Ramos (cell line): ENCODE data around the gene POLR3A.

Source experiments
- in situ Hi-C: fragments of 300-500 bp; cut with MboI; formaldehyde crosslinking; loops from one replicate; pipeline ENCODE4 v1.14.3; 2022; ENCODE audit warnings: low sequenced_read_pairs; ENCODE audit not compliant: unreplicated experiment

Gene POLR3A

DNA sequence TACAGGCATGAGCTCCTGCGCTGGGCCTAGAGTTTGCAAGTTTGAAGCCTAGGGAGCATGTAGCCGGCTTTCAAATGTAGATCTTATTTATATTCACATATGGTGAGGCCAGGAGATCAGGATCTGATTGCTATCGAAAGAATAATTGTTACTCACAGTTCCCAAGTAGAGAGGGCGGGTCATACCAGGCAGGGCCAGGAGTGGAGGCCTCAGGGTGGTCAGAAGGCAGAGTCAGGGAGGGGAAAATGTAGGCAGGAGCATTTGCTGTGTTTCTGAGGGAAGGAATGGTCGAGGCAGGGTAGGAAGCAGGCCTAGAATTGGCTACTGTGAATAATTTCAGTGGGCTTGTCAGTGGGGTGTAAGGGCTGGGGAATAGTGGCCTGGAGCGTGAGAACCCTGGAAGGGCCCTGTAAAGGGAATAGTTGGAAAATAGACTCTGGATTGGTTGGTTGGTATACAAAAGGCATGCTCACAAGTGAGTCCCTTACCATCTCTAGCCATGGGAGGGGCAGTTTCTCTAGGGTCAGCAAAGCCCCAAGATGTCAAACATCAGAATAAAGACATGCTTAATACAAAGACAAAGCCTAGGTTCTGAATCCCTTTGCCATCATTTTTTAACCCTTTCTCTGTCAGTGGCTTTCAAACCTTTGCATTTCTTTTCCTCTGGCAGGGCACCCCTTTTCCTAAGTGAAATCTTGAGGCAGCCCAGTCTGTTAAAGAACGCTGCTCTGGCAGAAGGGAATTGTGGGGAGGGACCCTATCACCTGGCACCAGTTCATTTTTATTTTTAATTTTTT is 66.8 kb downstream of the POLR3A start:
- in situ Hi-C loops: no loop called here

DNA sequence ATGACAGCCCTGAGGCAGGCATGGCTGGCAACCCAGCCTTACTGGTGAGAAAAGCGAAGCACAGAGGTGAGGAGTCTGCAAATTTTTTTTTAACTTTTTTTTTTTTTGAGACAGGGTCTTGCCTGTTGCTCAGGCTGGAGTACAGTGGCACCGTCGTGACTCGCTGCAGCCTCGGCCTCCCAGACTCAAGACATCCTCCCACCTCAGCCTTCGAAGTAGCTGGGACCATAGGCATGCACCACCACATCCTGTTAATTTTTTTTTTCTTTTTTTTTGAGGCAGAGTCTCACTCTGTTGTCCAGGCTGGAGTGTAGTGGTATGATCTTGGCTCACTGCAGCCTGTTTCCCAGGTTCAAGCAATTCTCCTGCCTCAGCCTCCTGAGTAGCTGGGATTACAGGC is 67.6 kb downstream of the POLR3A start:
- in situ Hi-C loops: no loop called here

DNA sequence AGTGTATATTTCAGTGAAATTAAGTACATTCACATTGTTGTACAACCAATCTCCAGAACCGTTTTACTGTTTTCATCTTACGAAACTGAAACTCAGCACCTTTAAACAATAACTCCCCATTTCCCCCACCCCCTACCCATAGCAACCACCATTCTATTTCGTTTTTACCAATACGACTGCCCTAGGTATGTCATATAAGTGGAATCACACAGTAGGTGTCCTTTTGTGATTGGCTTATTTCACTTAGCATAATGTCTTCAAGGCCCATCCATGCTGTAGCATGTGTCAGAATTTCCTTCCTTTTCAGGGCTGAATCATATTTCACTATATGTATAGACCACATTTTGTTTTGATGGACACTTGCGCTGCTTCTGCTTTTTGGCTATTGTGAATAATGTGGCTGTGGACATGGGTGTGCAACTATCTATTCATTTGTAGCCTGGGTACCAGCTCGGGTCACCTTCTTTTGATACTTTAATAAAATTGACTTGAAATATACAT is 68.4 kb downstream of the POLR3A start:
- in situ Hi-C loops: no loop called here

DNA sequence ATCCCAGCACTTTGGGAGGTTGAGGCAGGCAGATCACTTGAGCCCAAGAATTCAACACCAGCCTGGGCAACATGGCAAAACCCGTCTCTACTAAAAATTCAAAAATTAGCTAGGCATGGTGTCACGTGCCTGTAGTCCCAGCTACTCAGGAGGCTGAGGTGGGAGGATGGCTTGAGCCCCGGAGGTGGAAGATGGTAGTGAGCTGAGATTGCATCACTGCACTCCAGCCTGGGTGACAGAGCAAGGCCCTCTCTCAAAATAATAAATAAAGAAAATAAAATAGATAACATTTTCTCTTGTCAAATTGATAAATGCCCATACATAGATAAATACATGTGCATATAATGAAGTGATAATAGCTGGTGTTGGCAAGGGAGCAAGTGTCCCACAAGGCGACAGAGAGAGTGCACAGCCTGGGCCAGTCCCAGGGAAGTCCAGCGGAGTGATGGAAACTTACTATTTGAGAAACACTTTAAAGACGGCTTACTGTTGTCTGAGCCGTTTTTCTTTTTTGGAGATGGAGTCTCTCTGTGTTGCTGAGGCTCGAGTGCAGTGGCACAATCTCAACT is 69.3 kb downstream of the POLR3A start:
- in situ Hi-C loops: no loop called here

GRCh38 chr10:77959384-77959783 is 69.9 kb downstream of the POLR3A start:
- in situ Hi-C loops: no loop called here

- in situ Hi-C loops: no loop called here
Measured at GRCh38 chr10:77955136-77955535, 74.2 kb downstream of the POLR3A start.

DNA sequence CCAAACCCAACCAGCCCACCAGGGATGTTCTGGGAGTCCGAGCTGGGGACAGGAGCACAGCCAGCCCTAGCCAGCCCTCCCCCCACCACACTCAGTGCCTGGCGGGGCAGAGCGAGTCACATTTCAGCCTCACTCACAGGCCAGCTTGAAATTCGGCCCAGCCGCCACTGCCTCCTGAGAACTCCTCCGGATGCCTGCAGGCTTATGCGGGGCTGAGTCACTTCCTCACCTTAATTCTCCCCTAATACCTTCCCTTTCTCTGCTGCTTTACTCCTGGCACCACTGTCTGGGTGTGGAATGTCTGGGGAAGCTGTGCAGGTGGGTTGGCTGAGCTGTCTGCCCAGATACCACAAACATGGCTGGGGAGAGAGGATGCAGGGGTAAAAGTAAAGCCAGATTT is 80.1 kb downstream of the POLR3A start:
- in situ Hi-C loops: no loop called here

GRCh38 chr10:77946084-77946483 is 83.2 kb downstream of the POLR3A start:
- in situ Hi-C loops: no loop called here

DNA sequence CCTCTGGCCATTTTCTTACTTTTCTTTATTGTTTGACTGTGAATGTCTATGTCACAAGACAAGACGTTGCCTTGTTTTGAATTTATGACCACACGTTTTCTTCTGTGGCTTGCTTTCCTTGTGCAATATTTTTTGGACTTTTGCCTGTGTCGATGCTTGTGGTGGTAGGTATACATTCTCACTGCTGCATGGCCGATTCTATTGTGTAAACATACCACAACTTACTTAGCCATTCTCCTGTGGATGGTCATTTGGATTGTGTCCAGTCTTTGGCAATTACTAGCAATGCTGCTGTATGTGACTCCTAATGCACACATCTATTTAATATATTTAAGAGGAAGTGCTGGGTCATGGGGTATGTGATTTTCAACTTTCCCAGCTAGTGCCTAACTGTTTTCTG is 84.8 kb downstream of the POLR3A start:
- in situ Hi-C loops: no loop called here

DNA sequence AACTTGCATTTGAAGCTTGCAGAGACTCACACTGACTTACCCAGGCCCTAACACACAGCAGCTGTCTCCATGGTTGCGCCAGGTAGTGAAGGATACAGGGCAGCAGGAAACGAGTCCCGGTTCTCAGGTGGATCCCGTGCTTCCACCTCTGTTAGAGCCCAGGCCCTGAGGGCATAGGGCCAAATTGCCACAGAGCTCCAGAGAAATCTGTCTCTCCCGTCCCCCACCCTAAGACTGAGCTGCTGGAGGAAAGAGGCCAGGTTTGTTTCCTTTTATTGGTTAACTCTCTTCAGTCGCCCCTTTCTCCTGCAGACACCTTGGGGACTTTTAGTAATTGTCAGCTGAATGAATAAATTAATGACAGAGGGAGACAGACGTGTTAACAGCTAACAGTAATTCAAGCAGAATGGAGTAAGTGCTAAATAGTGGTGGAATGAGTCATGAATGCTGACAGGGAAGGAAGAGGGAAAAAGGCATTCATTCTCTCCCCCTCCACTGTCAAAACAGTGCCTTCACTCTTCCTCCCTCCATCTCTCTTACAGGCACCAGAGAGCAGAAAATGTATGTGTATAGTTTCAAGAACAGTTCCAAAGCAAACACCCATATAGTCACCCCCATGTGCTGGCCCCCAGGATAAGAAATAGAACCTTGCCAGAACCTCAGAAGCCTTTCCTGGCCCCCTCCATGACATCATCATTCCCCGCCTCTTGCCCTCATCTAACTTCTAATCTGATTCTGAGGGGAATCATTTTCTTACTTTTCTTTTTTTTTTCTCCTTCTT is 86.0 kb downstream of the POLR3A start:
- in situ Hi-C loops: no loop called here

DNA sequence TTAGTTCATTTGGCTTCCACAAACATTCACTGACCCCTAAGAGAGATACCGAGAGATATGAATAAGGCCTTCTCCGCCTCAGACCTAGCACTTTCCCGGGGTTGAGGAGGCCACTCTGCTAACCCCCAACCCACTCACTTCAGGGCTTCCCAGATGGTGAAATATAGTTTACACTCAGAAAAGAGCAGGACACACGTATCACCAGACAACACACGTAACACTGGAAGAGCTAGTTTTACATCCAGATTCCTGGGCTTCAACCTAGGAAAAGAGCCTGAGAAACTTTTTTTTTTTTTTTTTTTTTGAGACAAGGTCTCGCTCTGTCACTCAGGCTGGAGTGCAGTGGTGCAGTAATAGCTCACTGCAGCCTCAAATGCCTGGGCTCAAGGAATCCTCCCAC is 87.5 kb downstream of the POLR3A start:
- in situ Hi-C loops: no loop called here

DNA sequence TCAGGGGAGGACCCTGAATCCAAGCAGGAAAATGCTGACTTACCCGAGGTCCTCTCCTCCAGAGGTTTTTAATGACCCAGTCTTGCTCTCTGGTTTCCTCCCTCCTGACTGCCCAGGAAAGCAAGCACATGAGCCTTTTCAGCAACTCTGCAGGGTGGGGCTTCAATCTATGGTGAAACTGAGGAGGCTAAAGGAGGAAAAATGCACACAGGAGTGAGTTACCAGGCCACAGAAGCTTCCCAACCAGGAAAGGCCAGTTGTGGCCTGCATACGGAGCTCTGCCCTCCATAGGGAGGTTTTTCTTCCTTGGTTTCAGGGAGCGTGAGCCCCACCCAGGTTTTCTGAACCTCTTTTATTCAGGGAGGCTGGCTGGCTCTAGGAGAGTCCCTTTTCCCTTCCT is 88.7 kb downstream of the POLR3A start:
- in situ Hi-C loops: no loop called here

- in situ Hi-C loops: no loop called here
Measured at GRCh38 chr10:77940225-77940624, 89.1 kb downstream of the POLR3A start.

DNA sequence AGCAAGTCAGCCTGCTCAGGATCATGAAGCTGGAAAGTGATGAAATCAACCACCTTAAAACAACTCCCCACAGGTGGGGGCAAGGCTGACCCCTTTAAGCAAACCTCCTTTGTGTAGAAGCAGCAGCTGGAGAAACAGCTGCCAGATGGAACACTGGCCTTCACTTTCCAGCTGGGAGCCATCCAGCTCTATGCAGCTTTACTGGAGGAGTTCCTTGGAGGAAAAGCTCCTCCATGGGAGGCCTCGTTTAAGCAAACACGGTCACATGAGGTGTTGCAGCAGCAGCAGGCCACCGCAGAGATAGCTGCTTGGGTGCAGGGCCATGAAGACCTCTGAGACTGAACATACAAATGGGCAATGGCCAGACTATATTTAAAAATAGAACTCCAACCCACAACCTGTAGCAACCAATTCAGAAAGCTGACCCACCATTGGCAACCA is 89.7 kb downstream of the POLR3A start:
- in situ Hi-C loops: no loop called here

GRCh38 chr10:77936697-77937567 is 92.4 kb downstream of the POLR3A start:
- in situ Hi-C loops: no loop called here

- in situ Hi-C loops: no loop called here
Measured at GRCh38 chr10:77932016-77932715, 97.1 kb downstream of the POLR3A start.

- in situ Hi-C loops: no loop called here
Measured at GRCh38 chr10:77927402-77928246, 101.7 kb downstream of the POLR3A start.

GRCh38 chr10:77926566-77927401 is 102.5 kb downstream of the POLR3A start, which contains the start of gene DLG5:
Gene DLG5, minus strand, starts transcription at chr10:77926755. Its CDS starts 235 bp downstream, at chr10:77926520.
- in situ Hi-C loops: no loop called here
